ENCODE results near the gene INCA1. TPM values are rescaled to one million over a fixed set of nuclear protein-coding genes. Genes with fewer than 3 reads are reported as not detected.

Gene INCA1, protein sequence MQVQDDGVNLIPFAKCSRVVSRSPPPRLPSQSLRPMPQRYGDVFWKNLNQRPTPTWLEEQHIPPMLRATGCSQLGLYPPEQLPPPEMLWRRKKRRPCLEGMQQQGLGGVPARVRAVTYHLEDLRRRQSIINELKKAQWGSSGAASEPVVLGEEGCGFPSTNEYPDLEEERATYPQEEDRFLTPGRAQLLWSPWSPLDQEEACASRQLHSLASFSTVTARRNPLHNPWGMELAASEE
- total RNA-seq (under 1 TPM; 0.28 to 0.42 TPM), polyA plus RNA-seq (under 1 TPM; 0.68 to 0.75 TPM)

DNA sequence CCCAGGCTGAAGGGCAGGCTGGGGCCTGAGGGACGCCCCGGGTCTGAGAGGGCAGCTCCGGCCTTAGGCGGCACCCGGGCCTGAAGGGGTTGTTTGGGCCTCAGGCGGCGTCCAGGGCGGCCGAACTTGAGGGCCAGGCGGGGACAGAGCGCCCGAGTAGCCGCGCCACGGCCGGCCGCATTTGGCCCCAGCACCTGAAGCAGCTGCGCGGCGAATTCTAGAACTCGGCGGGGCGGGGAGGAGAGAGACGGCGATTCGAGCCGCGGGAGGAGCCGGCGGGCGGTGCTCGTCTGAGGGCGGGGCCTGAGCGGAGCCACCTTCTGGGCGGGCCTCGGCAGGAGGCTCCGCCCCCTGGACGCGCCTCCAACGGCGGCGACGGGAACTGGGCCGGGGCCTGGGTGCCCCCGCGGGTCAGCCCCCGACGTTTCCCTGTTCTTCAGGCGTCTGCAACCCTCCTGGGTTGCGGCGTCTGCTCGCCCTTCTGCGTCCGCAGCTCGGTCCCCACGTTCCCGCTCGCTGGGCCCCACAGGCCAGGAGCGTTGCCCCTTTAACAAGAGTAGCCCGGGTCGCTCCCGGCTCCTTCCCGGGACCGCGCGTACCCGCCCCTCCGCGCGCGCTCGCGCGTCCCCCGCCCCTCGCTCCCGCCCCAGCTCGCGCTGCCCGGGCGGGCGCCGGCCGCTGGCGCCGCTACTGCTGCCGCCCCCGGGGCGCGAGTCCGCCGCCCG lies at the start of gene INCA1, which contains the start of gene KIF1C:
Gene INCA1 (minus strand): TSS at position 221 of the 725 bp plus-strand sequence. CDS start 3,085 bp downstream, outside the sequence.
Gene KIF1C (plus strand): TSS at position 649 of the 725 bp plus-strand sequence. CDS start 2,297 bp downstream, outside the sequence.
- under 1% methylated on average over 93 of the region's 93 CpGs for WGBS
- peaks cover 5 to 34% (median 26%) of the 10 kb centered on the region in 4 donors for H3K4me1 ChIP-seq (ENCODE audit: control insufficient read depth in 4 of 4, insufficient read depth in 4 of 4, low read length in 3 of 4)

DNA sequence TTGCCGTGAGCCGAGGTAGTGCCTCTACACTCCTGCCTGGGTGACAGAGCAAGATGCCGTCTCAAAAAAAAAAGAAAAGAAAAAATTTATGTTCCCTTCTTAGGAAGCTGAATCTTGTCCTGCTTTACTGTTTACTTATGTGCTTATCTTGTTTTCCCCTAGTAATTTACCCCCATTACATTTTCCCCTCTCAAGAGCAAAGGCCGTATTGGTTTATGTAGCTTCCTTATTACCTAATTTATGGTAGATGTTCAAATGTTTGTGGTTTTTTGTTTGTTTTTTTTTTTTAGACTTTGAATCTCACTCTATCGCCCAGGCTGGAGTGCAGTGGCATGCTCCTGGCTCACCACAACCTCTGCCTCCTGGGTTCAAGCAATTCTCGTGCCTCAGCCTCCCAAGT lies 48.2 kb upstream of the INCA1 start:
- WGBS: 82% methylated on average over 6 of the region's 6 CpGs
- Histone ChIP-seq H3K27me3 (ENCODE audit: control insufficient read depth in 4 of 4, insufficient read depth in 4 of 4, low read length in 3 of 4) (no peaks in the 10 kb centered on the region), H3K4me3 (ENCODE audit: low read depth in 1 of 3, low read length in 3 of 3) (no peak overlapping the region), H3K36me3 (ENCODE audit: control insufficient read depth in 4 of 4, insufficient read depth in 3 of 4, low read depth in 1 of 4, low read length in 3 of 4) (no peaks in the 10 kb centered on the region), H3K27ac (ENCODE audit: low read depth in 1 of 2, low read length in 2 of 2) (no peak overlapping the region), H3K9ac (ENCODE audit: low read depth in 1 of 2, low read length in 2 of 2) (no peak overlapping the region), H3K4me1 (ENCODE audit: control insufficient read depth in 4 of 4, insufficient read depth in 4 of 4, low read length in 3 of 4) (no peaks in the 10 kb centered on the region), H3K9me3 (ENCODE audit: control insufficient read depth in 4 of 4, low read length in 3 of 4) (no peaks in the 10 kb centered on the region)
- no peak for DNase-seq (ENCODE audit: low spot score)
- no peak for TF ChIP-seq SP1 (IDR thresholded peaks at IDR 0.05)
- TF ChIP-seq, protein P1, sequence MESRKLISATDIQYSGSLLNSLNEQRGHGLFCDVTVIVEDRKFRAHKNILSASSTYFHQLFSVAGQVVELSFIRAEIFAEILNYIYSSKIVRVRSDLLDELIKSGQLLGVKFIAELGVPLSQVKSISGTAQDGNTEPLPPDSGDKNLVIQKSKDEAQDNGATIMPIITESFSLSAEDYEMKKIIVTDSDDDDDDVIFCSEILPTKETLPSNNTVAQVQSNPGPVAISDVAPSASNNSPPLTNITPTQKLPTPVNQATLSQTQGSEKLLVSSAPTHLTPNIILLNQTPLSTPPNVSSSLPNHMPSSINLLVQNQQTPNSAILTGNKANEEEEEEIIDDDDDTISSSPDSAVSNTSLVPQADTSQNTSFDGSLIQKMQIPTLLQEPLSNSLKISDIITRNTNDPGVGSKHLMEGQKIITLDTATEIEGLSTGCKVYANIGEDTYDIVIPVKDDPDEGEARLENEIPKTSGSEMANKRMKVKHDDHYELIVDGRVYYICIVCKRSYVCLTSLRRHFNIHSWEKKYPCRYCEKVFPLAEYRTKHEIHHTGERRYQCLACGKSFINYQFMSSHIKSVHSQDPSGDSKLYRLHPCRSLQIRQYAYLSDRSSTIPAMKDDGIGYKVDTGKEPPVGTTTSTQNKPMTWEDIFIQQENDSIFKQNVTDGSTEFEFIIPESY (IDR thresholded peaks at IDR 0.05): no peak
- no peak for TF ChIP-seq YY1 (IDR thresholded peaks at IDR 0.05)
- TF ChIP-seq, protein P2, sequence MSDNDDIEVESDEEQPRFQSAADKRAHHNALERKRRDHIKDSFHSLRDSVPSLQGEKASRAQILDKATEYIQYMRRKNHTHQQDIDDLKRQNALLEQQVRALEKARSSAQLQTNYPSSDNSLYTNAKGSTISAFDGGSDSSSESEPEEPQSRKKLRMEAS (IDR thresholded peaks at IDR 0.05): no peak
- TF ChIP-seq, protein P3, sequence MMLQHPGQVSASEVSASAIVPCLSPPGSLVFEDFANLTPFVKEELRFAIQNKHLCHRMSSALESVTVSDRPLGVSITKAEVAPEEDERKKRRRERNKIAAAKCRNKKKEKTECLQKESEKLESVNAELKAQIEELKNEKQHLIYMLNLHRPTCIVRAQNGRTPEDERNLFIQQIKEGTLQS (IDR thresholded peaks at IDR 0.05): no peak
- TF ChIP-seq, protein P4, sequence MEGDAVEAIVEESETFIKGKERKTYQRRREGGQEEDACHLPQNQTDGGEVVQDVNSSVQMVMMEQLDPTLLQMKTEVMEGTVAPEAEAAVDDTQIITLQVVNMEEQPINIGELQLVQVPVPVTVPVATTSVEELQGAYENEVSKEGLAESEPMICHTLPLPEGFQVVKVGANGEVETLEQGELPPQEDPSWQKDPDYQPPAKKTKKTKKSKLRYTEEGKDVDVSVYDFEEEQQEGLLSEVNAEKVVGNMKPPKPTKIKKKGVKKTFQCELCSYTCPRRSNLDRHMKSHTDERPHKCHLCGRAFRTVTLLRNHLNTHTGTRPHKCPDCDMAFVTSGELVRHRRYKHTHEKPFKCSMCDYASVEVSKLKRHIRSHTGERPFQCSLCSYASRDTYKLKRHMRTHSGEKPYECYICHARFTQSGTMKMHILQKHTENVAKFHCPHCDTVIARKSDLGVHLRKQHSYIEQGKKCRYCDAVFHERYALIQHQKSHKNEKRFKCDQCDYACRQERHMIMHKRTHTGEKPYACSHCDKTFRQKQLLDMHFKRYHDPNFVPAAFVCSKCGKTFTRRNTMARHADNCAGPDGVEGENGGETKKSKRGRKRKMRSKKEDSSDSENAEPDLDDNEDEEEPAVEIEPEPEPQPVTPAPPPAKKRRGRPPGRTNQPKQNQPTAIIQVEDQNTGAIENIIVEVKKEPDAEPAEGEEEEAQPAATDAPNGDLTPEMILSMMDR (IDR thresholded peaks at IDR 0.05; ENCODE audit: low read depth, low read length, missing input control): no peak
- no peak for TF ChIP-seq FOXA1 (IDR thresholded peaks at IDR 0.05)
- TF ChIP-seq HNF4A (conservative IDR thresholded peaks at IDR 0.05): no peak
- no peak for TF ChIP-seq RAD21 (IDR thresholded peaks at IDR 0.05)

More for the DNA sequence above, at the start of gene INCA1, which contains the start of gene KIF1C:
- peak; percentile 94 for DNase-seq (ENCODE audit: low spot score)
- no peak for TF ChIP-seq JUND (IDR thresholded peaks at IDR 0.05)
- peak; percentile 48 for TF ChIP-seq SP1 (IDR thresholded peaks at IDR 0.05)
- TF ChIP-seq, protein P2 (IDR thresholded peaks at IDR 0.05): peak; percentile 33
- TF ChIP-seq, protein P4 (IDR thresholded peaks at IDR 0.05; ENCODE audit: low read depth, low read length, missing input control): peak; percentile 23
- TF ChIP-seq, protein P5, sequence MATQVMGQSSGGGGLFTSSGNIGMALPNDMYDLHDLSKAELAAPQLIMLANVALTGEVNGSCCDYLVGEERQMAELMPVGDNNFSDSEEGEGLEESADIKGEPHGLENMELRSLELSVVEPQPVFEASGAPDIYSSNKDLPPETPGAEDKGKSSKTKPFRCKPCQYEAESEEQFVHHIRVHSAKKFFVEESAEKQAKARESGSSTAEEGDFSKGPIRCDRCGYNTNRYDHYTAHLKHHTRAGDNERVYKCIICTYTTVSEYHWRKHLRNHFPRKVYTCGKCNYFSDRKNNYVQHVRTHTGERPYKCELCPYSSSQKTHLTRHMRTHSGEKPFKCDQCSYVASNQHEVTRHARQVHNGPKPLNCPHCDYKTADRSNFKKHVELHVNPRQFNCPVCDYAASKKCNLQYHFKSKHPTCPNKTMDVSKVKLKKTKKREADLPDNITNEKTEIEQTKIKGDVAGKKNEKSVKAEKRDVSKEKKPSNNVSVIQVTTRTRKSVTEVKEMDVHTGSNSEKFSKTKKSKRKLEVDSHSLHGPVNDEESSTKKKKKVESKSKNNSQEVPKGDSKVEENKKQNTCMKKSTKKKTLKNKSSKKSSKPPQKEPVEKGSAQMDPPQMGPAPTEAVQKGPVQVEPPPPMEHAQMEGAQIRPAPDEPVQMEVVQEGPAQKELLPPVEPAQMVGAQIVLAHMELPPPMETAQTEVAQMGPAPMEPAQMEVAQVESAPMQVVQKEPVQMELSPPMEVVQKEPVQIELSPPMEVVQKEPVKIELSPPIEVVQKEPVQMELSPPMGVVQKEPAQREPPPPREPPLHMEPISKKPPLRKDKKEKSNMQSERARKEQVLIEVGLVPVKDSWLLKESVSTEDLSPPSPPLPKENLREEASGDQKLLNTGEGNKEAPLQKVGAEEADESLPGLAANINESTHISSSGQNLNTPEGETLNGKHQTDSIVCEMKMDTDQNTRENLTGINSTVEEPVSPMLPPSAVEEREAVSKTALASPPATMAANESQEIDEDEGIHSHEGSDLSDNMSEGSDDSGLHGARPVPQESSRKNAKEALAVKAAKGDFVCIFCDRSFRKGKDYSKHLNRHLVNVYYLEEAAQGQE (IDR thresholded peaks at IDR 0.05): peak; percentile 69
- no peak for TF ChIP-seq FOXA2 (IDR thresholded peaks at IDR 0.05)
- peak in 1 of 2 donors; percentile 9 for TF ChIP-seq RXRA (IDR thresholded peaks at IDR 0.05)
- TF ChIP-seq RAD21 (IDR thresholded peaks at IDR 0.05): peak in 1 of 2 donors; percentile 32
- no peak for TF ChIP-seq HNF4G (IDR thresholded peaks at IDR 0.05)
- H3K9ac ChIP-seq (ENCODE audit: low read depth in 1 of 2, low read length in 2 of 2): peak within 1 kb of the TSS; percentile 71 to 73
- no peaks in the 10 kb centered on the region for H3K27me3 ChIP-seq (ENCODE audit: control insufficient read depth in 4 of 4, insufficient read depth in 4 of 4, low read length in 3 of 4)
- H3K9me3 ChIP-seq (ENCODE audit: control insufficient read depth in 4 of 4, low read length in 3 of 4): no peaks in the 10 kb centered on the region
- peak within 1 kb of the TSS; percentile 77 to 88 (median 86) for H3K4me3 ChIP-seq (ENCODE audit: low read depth in 1 of 3, low read length in 3 of 3)
- peak within 1 kb of the TSS; percentile 88 to 89 for H3K27ac ChIP-seq (ENCODE audit: low read depth in 1 of 2, low read length in 2 of 2)
- H3K36me3 ChIP-seq (ENCODE audit: control insufficient read depth in 4 of 4, insufficient read depth in 3 of 4, low read depth in 1 of 4, low read length in 3 of 4): peaks cover 6 to 15% (median 11%) of the 10 kb centered on the region in 4 donors
